Hepatocyte (in vitro differentiated cells): Measurements from ENCODE around the gene C22orf23. TPM values are rescaled to one million over a fixed set of nuclear protein-coding genes. Genes with fewer than 3 reads are reported as not detected.
"Not testable (repeated sequence)": the region's sequence is repeated elsewhere in the genome, so short reads cannot be mapped to it uniquely, and the experiment has no call there.

Experiments
- DNase-seq: peaks from one replicate; pipeline ENCODE4 v3.0.0-alpha.2; 2016; ENCODE audit warnings: low spot score
- H2AFZ ChIP-seq: fragments of 200-600 bp; sonication (generic); 2 replicates; pipeline ENCODE4 v1.6.0; 2016; ENCODE audit warnings: antibody characterized with exemption, mild to moderate bottlenecking
- H3K27ac ChIP-seq: fragments of 200-600 bp; sonication (generic); 2 replicates; pipeline ENCODE4 v1.5.1; 2016; ENCODE audit warnings: mild to moderate bottlenecking
- H3K27me3 ChIP-seq: fragments of 200-600 bp; sonication (generic); 2 replicates; pipeline ENCODE4 v1.6.1; 2016
- H3K36me3 ChIP-seq: fragments of 200-600 bp; sonication (generic); replicated peaks from 2 replicates; pipeline ENCODE4 v1.5.1; 2016; ENCODE audit warnings: low read depth; ENCODE audit not compliant: insufficient read depth
- H3K4me1 ChIP-seq: fragments of 200-600 bp; sonication (generic); 2 replicates; pipeline ENCODE4 v1.5.1; 2016; ENCODE audit warnings: mild to moderate bottlenecking, moderate library complexity; ENCODE audit not compliant: insufficient read depth
- H3K4me2 ChIP-seq: fragments of 200-600 bp; sonication (generic); 2 replicates; pipeline ENCODE4 v1.6.0; 2016
- H3K4me3 ChIP-seq: fragments of 200-600 bp; sonication (generic); 2 replicates; pipeline ENCODE4 v1.5.1; 2016; ENCODE audit warnings: mild to moderate bottlenecking
- H3K79me2 ChIP-seq: fragments of 200-600 bp; sonication (generic); 2 replicates; pipeline ENCODE4 v1.6.0; 2017; ENCODE audit warnings: mild to moderate bottlenecking
- H3K9me2 ChIP-seq: fragments of 200-600 bp; sonication (generic); replicated peaks from 2 replicates; pipeline ENCODE4 v1.6.0; 2017; ENCODE audit warnings: mild to moderate bottlenecking; ENCODE audit not compliant: insufficient read depth
- H3K9me3 ChIP-seq: fragments of 200-600 bp; sonication (generic); 2 replicates; pipeline ENCODE4 v1.5.1; 2016; ENCODE audit warnings: low read depth, mild to moderate bottlenecking
- H4K20me1 ChIP-seq: fragments of 200-600 bp; sonication (generic); 2 replicates; pipeline ENCODE4 v1.6.0; 2016; ENCODE audit warnings: mild to moderate bottlenecking; ENCODE audit not compliant: insufficient read depth, poor library complexity, severe bottlenecking
- CTCF ChIP-seq: fragments of 200-600 bp; sonication (generic); IDR thresholded peaks from 2 replicates; pipeline ENCODE4 v1.5.1; 2016; ENCODE audit warnings: antibody characterized with exemption, mild to moderate bottlenecking; ENCODE audit not compliant: poor library complexity
- EZH2 ChIP-seq: fragments of 200-600 bp; sonication (generic); IDR thresholded peaks from 2 replicates; pipeline ENCODE4 v1.6.1; 2016; ENCODE audit warnings: antibody characterized with exemption, mild to moderate bottlenecking, borderline replicate concordance
- EZH2phosphoT487 ChIP-seq: fragments of 200-600 bp; sonication (generic); IDR thresholded peaks from one replicate; pipeline ENCODE4 v1.6.1; 2018; ENCODE audit warnings: antibody characterized with exemption, mild to moderate bottlenecking, low read depth, moderate library complexity; ENCODE audit not compliant: unreplicated experiment, severe bottlenecking
- WGBS: methylation state at CpG from one replicate; pipeline ENCODE4 v1.1.6; 2016; ENCODE audit warnings: low lambda C conversion rate; ENCODE audit errors: missing lambda C conversion rate; 5-methylcytosine and 5-hydroxymethylcytosine counted together
- polyA plus RNA-seq: library from polyadenylated mRNA; unstranded; fragments of >200 nt; fragmentation: Nextera tagmentation; extraction: Ambion mirVana; gene quantifications from 2 replicates; pipeline ENCODE4 v1.2.1, GENCODE V29; 2016
- total RNA-seq: library from RNA; depleted of rRNA; stranded (reverse); fragments of >200 nt; gene quantifications from 2 replicates; pipeline ENCODE4 v1.2.3, GENCODE V29; 2014

The C22orf23 gene
- total and polyA plus RNA-seq, 2 experiments from 2014 or later = 0.29 to 0.30 TPM

- Histone ChIP-seq H2AFZ (no peak overlapping the region), H3K27ac (no peak overlapping the region), H4K20me1 (peaks cover 5% of the 10 kb centered on the region), H3K9me2 (no peaks in the 10 kb centered on the region), H3K4me2 (no peak overlapping the region), H3K9me3 (no peaks in the 10 kb centered on the region), H3K79me2 (peaks cover 2% of the 10 kb centered on the region), H3K27me3 (no peaks in the 10 kb centered on the region), H3K4me1 (no peaks in the 10 kb centered on the region), H3K36me3 (no peaks in the 10 kb centered on the region), H3K4me3 (no peak overlapping the region)
- 90% methylated on average over 9 of the region's 9 CpGs for WGBS
- no peak for TF ChIP-seq EZH2
- DNase-seq = no peak
Observed at GRCh38 chr22:37965940-37966664, 12.7 kb upstream of the C22orf23 start.

- TF ChIP-seq CTCF = no peak
- H3K27me3 ChIP-seq = no peaks in the 10 kb centered on the region
- no peak overlapping the region for H3K27ac ChIP-seq
- H3K36me3 ChIP-seq = no peaks in the 10 kb centered on the region
- no peaks in the 10 kb centered on the region for H3K9me2 ChIP-seq
- H3K4me2 ChIP-seq = no peak overlapping the region
- H4K20me1 ChIP-seq = peaks cover 5% of the 10 kb centered on the region
- H3K9me3 ChIP-seq = no peaks in the 10 kb centered on the region
- H3K4me1 ChIP-seq = no peaks in the 10 kb centered on the region
- 98% methylated on average over 4 of the region's 4 CpGs for WGBS
- no peak overlapping the region for H2AFZ ChIP-seq
- H3K79me2 ChIP-seq = peaks cover 8% of the 10 kb centered on the region
- no peak overlapping the region for H3K4me3 ChIP-seq
- no peak for DNase-seq
Observed at GRCh38 chr22:37961062-37961461, 7.7 kb upstream of the C22orf23 start.

- Histone ChIP-seq H3K4me1 (peaks cover 4% of the 10 kb centered on the region), H2AFZ (no peak overlapping the region), H3K9me3 (no peaks in the 10 kb centered on the region), H3K27ac (no peak overlapping the region), H3K4me2 (no peak overlapping the region), H4K20me1 (no peaks in the 10 kb centered on the region), H3K27me3 (no peaks in the 10 kb centered on the region), H3K4me3 (no peak overlapping the region), H3K9me2 (no peaks in the 10 kb centered on the region), H3K36me3 (no peaks in the 10 kb centered on the region), H3K79me2 (peaks cover 22% of the 10 kb centered on the region)
- 98% methylated on average over 18 of the region's 18 CpGs for WGBS
- no peak for DNase-seq
- TF ChIP-seq EZH2phosphoT487 = no peak
Observed at GRCh38 chr22:37959231-37959825, 5.9 kb upstream of the C22orf23 start.

GRCh38 chr22:37957232-37957631, 3.8 kb upstream of the C22orf23 start:
- no peaks in the 10 kb centered on the region for H4K20me1 ChIP-seq
- H3K79me2 ChIP-seq = peaks cover 30% of the 10 kb centered on the region
- no peaks in the 10 kb centered on the region for H3K9me3 ChIP-seq
- DNase-seq = no peak
- no peaks in the 10 kb centered on the region for H3K9me2 ChIP-seq
- H3K27ac ChIP-seq = no peak overlapping the region
- peaks cover 12% of the 10 kb centered on the region for H3K4me1 ChIP-seq
- H3K4me3 ChIP-seq = no peak overlapping the region
- TF ChIP-seq EZH2phosphoT487 (no peak), EZH2 (no peak), CTCF (no peak)
- H2AFZ ChIP-seq = no peak overlapping the region
- WGBS = 85% methylated on average over 4 of the region's 4 CpGs
- H3K4me2 ChIP-seq = no peak overlapping the region
- H3K27me3 ChIP-seq = no peaks in the 10 kb centered on the region
- H3K36me3 ChIP-seq = no peaks in the 10 kb centered on the region

- not testable (repeated sequence) for H3K27me3 ChIP-seq, H3K9me3 ChIP-seq, DNase-seq, H4K20me1 ChIP-seq, H3K27ac ChIP-seq, H3K4me2 ChIP-seq, H3K9me2 ChIP-seq, H3K4me3 ChIP-seq, H2AFZ ChIP-seq, H3K36me3 ChIP-seq
- 83% methylated on average over 14 of the region's 15 CpGs for WGBS
- Histone ChIP-seq H3K4me1 (peaks cover 14% of the 10 kb centered on the region), H3K79me2 (peaks cover 30% of the 10 kb centered on the region)
Observed at GRCh38 chr22:37955825-37956397, 2.5 kb upstream of the C22orf23 start.
